ENCODE measurements around the gene MPPE1. TPM values are rescaled to one million over a fixed set of nuclear protein-coding genes. Genes with fewer than 3 reads are reported as not detected.

The MPPE1 gene
- total and polyA plus RNA-seq, 9 of the 15 experiments (the other 6 are each of a cell fraction or from before 2014, with no cell fraction given) = 10.7 to 19.5 (median 13.3) TPM

DNA sequence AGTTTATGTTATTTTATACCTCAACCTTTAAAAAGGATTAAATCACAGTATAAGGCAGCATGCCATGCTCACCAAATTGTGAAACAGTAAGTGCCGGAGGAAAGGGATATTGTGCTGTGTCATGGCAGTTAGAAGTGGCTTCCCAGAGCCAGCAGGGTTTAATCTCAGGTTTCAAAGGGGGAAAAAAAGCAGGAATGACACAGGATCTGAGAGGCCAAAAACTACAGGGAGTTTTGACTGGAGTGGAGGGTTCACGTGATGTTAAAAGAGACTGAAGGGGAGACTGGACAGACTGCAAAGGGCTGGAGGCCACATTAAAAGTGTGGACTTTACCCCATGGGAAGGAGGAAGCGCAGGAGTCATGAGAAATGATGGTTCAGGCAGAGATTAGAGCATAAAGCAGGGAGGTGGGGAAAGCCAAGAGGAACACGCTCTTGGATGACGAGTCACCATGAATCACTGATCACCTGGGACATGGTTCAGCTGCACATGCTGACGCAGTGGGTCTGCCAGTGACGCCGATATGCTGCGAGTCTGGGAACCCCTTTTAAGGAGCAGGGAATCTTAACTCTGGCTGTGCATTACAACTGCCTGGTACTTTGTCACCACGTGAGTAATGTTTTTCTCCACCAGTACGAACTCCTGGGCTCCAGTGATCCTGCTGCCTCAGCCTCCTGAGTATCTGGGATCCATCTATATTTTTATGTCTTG, 50.8 kb downstream of the MPPE1 start (continued):
- TF ChIP-seq SMAD1 (IDR thresholded peaks at IDR 0.05; ENCODE audit: low read depth, low read length, partially characterized antibody) = no peak
- TF ChIP-seq HNRNPL (IDR thresholded peaks at IDR 0.05; ENCODE audit: low read depth, low read length) = no peak
- peak; percentile 84 for TF ChIP-seq HDAC2 (IDR thresholded peaks at IDR 0.05)
- TF ChIP-seq, protein P1, sequence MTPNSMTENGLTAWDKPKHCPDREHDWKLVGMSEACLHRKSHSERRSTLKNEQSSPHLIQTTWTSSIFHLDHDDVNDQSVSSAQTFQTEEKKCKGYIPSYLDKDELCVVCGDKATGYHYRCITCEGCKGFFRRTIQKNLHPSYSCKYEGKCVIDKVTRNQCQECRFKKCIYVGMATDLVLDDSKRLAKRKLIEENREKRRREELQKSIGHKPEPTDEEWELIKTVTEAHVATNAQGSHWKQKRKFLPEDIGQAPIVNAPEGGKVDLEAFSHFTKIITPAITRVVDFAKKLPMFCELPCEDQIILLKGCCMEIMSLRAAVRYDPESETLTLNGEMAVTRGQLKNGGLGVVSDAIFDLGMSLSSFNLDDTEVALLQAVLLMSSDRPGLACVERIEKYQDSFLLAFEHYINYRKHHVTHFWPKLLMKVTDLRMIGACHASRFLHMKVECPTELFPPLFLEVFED (CRISPR knock-in tag; conservative IDR thresholded peaks at IDR 0.05) = 0 out of 2 replicates have a peak, but pooled peaks have one; percentile 6
- no peak for TF ChIP-seq THAP7 (CRISPR knock-in tag; IDR thresholded peaks at IDR 0.05)
- peak; percentile 90 for TF ChIP-seq ZNF316 (IDR thresholded peaks at IDR 0.05)
- TF ChIP-seq ATF1 (CRISPR knock-in tag; IDR thresholded peaks at IDR 0.05) = peak; percentile 37; the same call in 1 of the 2 replicates
- TF ChIP-seq ATF1 (tag; IDR thresholded peaks at IDR 0.05) = peak; percentile 87
- TF ChIP-seq MAFG (tag; conservative IDR thresholded peaks at IDR 0.05) = peak; percentile 95
- peak in 1 of 2 experiments; percentile 21; a peak in 2 of 4 replicates for TF ChIP-seq TRIM24 (IDR thresholded peaks at IDR 0.05)
- TF ChIP-seq ATF7 (IDR thresholded peaks at IDR 0.05) = peak; percentile 79
- TF ChIP-seq EP400 (IDR thresholded peaks at IDR 0.05) = peak; percentile 35; the same call in 1 of the 2 replicates
- TF ChIP-seq, protein P2, sequence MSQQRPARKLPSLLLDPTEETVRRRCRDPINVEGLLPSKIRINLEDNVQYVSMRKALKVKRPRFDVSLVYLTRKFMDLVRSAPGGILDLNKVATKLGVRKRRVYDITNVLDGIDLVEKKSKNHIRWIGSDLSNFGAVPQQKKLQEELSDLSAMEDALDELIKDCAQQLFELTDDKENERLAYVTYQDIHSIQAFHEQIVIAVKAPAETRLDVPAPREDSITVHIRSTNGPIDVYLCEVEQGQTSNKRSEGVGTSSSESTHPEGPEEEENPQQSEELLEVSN (IDR thresholded peaks at IDR 0.05; ENCODE audit: borderline replicate concordance in 1 of 2, extremely low read depth in 1 of 2, insufficient read depth in 1 of 2, insufficient read length in 1 of 2, low read depth in 1 of 2, low read length in 1 of 2, poor library complexity in 1 of 2, severe bottlenecking in 1 of 2) = peak in 1 of 2 experiments; percentile 31
- TF ChIP-seq, protein P3, sequence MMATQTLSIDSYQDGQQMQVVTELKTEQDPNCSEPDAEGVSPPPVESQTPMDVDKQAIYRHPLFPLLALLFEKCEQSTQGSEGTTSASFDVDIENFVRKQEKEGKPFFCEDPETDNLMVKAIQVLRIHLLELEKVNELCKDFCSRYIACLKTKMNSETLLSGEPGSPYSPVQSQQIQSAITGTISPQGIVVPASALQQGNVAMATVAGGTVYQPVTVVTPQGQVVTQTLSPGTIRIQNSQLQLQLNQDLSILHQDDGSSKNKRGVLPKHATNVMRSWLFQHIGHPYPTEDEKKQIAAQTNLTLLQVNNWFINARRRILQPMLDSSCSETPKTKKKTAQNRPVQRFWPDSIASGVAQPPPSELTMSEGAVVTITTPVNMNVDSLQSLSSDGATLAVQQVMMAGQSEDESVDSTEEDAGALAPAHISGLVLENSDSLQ (IDR thresholded peaks at IDR 0.05) = peak; percentile 59
- TF ChIP-seq HDAC8 (tag; IDR thresholded peaks at IDR 0.05) = no peak
- TF ChIP-seq EP300 (IDR thresholded peaks at IDR 0.05; ENCODE audit: low read length) = peak; percentile 11; the same call in 1 of the 2 replicates
- no peak for TF ChIP-seq ZBTB5 (IDR thresholded peaks at IDR 0.05)
- no peak for TF ChIP-seq SNIP1 (IDR thresholded peaks at IDR 0.05; ENCODE audit: low read depth)
